A549 (cell line): Measurements from ENCODE around the gene FAF1. TPM values are rescaled to one million over a fixed set of nuclear protein-coding genes. Genes with fewer than 3 reads are reported as not detected.

Experiments
- ATAC-seq, 2 experiments: fragments of 200-7000 bp in 1 of 2; fragments of >200 bp in 1 of 2; cut with Nextera tagmentation in 1 of 2; cut with Tn5 transposase in 1 of 2; 3 replicates each; pipeline versions ENCODE4 v1.8.0 to v1.9.1; 2018 to 2020; ENCODE audit warnings: mild to moderate bottlenecking in 1 of 2, moderate library complexity in 1 of 2
- CTCF ChIA-PET: fragments of 300-600 bp; sonication (Branson Sonifier 250); formaldehyde crosslinking; extraction: SDS; loops from one replicate; lab custom pipeline; 2021; ENCODE audit warnings: antibody characterized with exemption, inconsistent platforms; lab: Yijun Ruan, JAX
- POLR2A ChIA-PET: fragments of 350-600 bp; formaldehyde crosslinking; extraction: SDS; loops from one replicate; lab custom pipeline; 2021; ENCODE audit warnings: antibody characterized with exemption, inconsistent platforms; lab: Yijun Ruan, JAX
- DNase-seq, 2 experiments: peaks; one replicate each; pipeline versions ENCODE4 v3.0.0 to v3.0.0-alpha.2; 2011 to 2016; ENCODE audit warnings: low read depth in 1 of 2, low spot score in 1 of 2
- FAIRE-seq: peaks from 2 replicates; lab custom pipeline; 2011; peaks lifted over from hg19 to GRCh38; lab: Jason Lieb, UNC
- H3K27ac ChIP-seq, 2 experiments: fragments of >200 bp; sonication (Bioruptor Twin); formaldehyde crosslinking; 3 replicates each; pipeline ENCODE4 v1.5.1; 2016 to 2017
- H3K4me1 ChIP-seq: fragments of >200 bp; sonication (Bioruptor Twin); formaldehyde crosslinking; 3 replicates; pipeline ENCODE4 v1.6.1; 2016
- H3K4me2 ChIP-seq: fragments of >200 bp; sonication (Bioruptor Twin); formaldehyde crosslinking; 3 replicates; pipeline ENCODE4 v1.6.1; 2016
- H3K4me3 ChIP-seq: fragments of >200 bp; sonication (Bioruptor Twin); formaldehyde crosslinking; 3 replicates; pipeline ENCODE4 v1.5.1; 2016
- H3K9me3 ChIP-seq: fragments of >200 bp; sonication (Bioruptor Twin); formaldehyde crosslinking; 3 replicates; pipeline ENCODE4 v1.6.1; 2016
- BHLHE40 ChIP-seq: IDR thresholded peaks from 2 replicates; pipeline ENCODE4 v1.6.1; 2012; ENCODE audit warnings: low read depth, low read length, inconsistent platforms
- CBX2 ChIP-seq: fragments of 200-600 bp; sonication (generic); IDR thresholded peaks from 2 replicates; pipeline ENCODE4 v1.6.1; 2016; ENCODE audit warnings: low read depth, mild to moderate bottlenecking, borderline replicate concordance
- CBX8 ChIP-seq: fragments of 200-600 bp; sonication (generic); IDR thresholded peaks from 2 replicates; pipeline ENCODE4 v1.6.1; 2016
- EHMT2 ChIP-seq: fragments of 200-600 bp; sonication (generic); IDR thresholded peaks from 2 replicates; pipeline ENCODE4 v1.6.1; 2016; ENCODE audit warnings: antibody characterized with exemption, low read depth, mild to moderate bottlenecking, moderate library complexity
- EP300 ChIP-seq, 2 experiments: fragments of >200 bp; sonication (Bioruptor Twin); formaldehyde crosslinking; IDR thresholded peaks; 2 replicates in 1 of 2; 3 replicates in 1 of 2; pipeline ENCODE4 v1.6.1; 2016 to 2017
- FOXS1 ChIP-seq: fragments of 250-450 bp; sonication (Bioruptor Pico); IDR thresholded peaks from 2 replicates; pipeline ENCODE4 v1.5.0; 2020; ENCODE audit warnings: mild to moderate bottlenecking, moderate library complexity
- GATA3 ChIP-seq: IDR thresholded peaks from 2 replicates; pipeline ENCODE4 v1.6.1; 2012; ENCODE audit warnings: borderline replicate concordance
- HDAC2 ChIP-seq: fragments of 200-600 bp; sonication (generic); IDR thresholded peaks from 2 replicates; pipeline ENCODE4 v1.6.1; 2016
- HEYL ChIP-seq: fragments of 250-450 bp; sonication (Bioruptor Pico); IDR thresholded peaks from 2 replicates; pipeline ENCODE4 v1.8.0; 2021; ENCODE audit warnings: mild to moderate bottlenecking, moderate library complexity
- HOXB13 ChIP-seq: fragments of 250-450 bp; sonication (Bioruptor Pico); IDR thresholded peaks from 2 replicates; pipeline ENCODE4 v1.5.0; 2020; ENCODE audit warnings: low read depth, mild to moderate bottlenecking, moderate library complexity
- JUN ChIP-seq, 2 experiments: fragments of >200 bp; sonication (Bioruptor Twin); formaldehyde crosslinking; IDR thresholded peaks; 2 replicates in 1 of 2; 3 replicates in 1 of 2; pipeline ENCODE4 v1.6.1; 2016 to 2017
- KDM1A ChIP-seq: fragments of 200-600 bp; sonication (generic); IDR thresholded peaks from 2 replicates; pipeline ENCODE4 v1.6.1; 2016; ENCODE audit warnings: low read depth, mild to moderate bottlenecking
- KDM5A ChIP-seq: fragments of 200-600 bp; sonication (generic); IDR thresholded peaks from 2 replicates; pipeline ENCODE4 v1.6.1; 2016; ENCODE audit warnings: antibody characterized with exemption, mild to moderate bottlenecking
- MAFK ChIP-seq: fragments of 450-650 bp; IDR thresholded peaks from 2 replicates; pipeline ENCODE4 v1.6.1; 2014; ENCODE audit not compliant: partially characterized antibody
- NPAS2 ChIP-seq: fragments of 250-450 bp; sonication (Bioruptor Pico); IDR thresholded peaks from 2 replicates; pipeline ENCODE4 v1.8.0; 2022; ENCODE audit warnings: mild to moderate bottlenecking, moderate library complexity, borderline replicate concordance
- RAD21 ChIP-seq, 2 experiments: fragments of >200 bp in 1 of 2; sonication (Bioruptor Twin) in 1 of 2; formaldehyde crosslinking in 1 of 2; IDR thresholded peaks in 1 of 2; conservative IDR thresholded peaks in 1 of 2; 2 replicates in 1 of 2; 3 replicates in 1 of 2; pipeline ENCODE4 v1.6.1; 2012 to 2018; ENCODE audit warnings: inconsistent platforms in 1 of 2
- RARB ChIP-seq: fragments of 250-450 bp; sonication (Bioruptor Pico); IDR thresholded peaks from 2 replicates; pipeline ENCODE4 v1.8.0; 2021; ENCODE audit warnings: mild to moderate bottlenecking, moderate library complexity
- TP53 ChIP-seq: fragments of 250-450 bp; sonication (Bioruptor Pico); IDR thresholded peaks from 2 replicates; pipeline ENCODE4 v1.5.0; 2021; ENCODE audit warnings: mild to moderate bottlenecking, moderate library complexity
- ZC3H11A ChIP-seq: fragments of 450-650 bp; IDR thresholded peaks from 2 replicates; pipeline ENCODE4 v1.6.1; 2014; ENCODE audit warnings: antibody characterized with exemption, mild to moderate bottlenecking
- ZFP36 ChIP-seq: fragments of 450-650 bp; IDR thresholded peaks from 2 replicates; pipeline ENCODE4 v1.6.1; 2014; ENCODE audit warnings: borderline replicate concordance; ENCODE audit not compliant: partially characterized antibody
- WGBS: methylation state at CpG from one replicate; pipeline ENCODE4 v1.1.6; 2017; ENCODE audit errors: missing lambda C conversion rate; 5-methylcytosine and 5-hydroxymethylcytosine counted together
- polyA plus RNA-seq, 4 experiments: library from polyadenylated mRNA; depleted of rRNA in 3 of 4; stranded (reverse); fragments of >200 nt; fragmentation: RNase III in 1 of 4; extraction: RNeasy Plus Mini Kit Qiagen cat#74134 plus additional on column Dnase treatment in 1 of 4; gene quantifications; 2 replicates in 3 of 4; 3 replicates in 1 of 4; pipeline ENCODE4 v1.2.3, GENCODE V29; 2011 to 2017
- TF ChIP-seq, protein P1 (sequence below): fragments of 250-450 bp; sonication (Bioruptor Pico); IDR thresholded peaks from 2 replicates; pipeline ENCODE4 v1.5.0; 2021; ENCODE audit warnings: mild to moderate bottlenecking, moderate library complexity, borderline replicate concordance
- TF ChIP-seq, protein P2 (sequence below): IDR thresholded peaks from 2 replicates; pipeline ENCODE4 v1.6.1; 2012; ENCODE audit warnings: low read depth, borderline replicate concordance
- TF ChIP-seq, protein P3 (sequence below): fragments of 150-350 bp; IDR thresholded peaks from 2 replicates; pipeline ENCODE4 v1.6.1; 2014; ENCODE audit warnings: low read depth, mild to moderate bottlenecking, low read length

The FAF1 gene
- polyA plus RNA-seq, 2 of the 4 experiments (the other 2 are of a cell fraction), result 31.7 to 46.2 TPM

DNA sequence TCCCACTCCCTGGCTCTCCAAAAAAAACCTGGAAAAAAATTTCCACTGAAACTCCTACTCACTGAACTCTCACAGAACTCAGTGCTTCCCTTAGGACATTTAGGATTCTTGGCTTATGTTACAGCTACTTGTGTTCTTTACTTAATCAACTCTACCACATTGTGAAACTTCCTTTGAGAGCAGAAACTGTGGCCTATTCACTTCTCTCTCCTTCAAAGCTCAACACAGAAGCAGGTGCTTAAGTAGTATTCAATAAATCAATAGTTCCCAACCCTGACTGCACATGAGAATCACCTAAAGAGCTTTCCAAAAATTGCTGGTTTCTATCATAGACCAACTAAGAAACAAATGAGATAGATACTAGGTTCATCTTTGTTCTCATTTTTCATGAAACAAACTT lies 468.9 kb downstream of the FAF1 start:
- TF ChIP-seq HDAC2 (no peak), CBX2 (no peak), ZC3H11A (no peak)
- TF ChIP-seq, protein P1, sequence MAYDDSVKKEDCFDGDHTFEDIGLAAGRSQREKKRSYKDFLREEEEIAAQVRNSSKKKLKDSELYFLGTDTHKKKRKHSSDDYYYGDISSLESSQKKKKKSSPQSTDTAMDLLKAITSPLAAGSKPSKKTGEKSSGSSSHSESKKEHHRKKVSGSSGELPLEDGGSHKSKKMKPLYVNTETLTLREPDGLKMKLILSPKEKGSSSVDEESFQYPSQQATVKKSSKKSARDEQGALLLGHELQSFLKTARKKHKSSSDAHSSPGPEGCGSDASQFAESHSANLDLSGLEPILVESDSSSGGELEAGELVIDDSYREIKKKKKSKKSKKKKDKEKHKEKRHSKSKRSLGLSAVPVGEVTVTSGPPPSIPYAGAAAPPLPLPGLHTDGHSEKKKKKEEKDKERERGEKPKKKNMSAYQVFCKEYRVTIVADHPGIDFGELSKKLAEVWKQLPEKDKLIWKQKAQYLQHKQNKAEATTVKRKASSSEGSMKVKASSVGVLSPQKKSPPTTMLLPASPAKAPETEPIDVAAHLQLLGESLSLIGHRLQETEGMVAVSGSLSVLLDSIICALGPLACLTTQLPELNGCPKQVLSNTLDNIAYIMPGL, result no peak
- Histone ChIP-seq H3K4me2 (no peak overlapping the region), H3K4me3 (no peak overlapping the region), H3K4me1 (no peaks in the 10 kb centered on the region), H3K9me3 (peaks cover 2% of the 10 kb centered on the region; the same call in 1 of the 3 replicates), H3K27ac (no peak overlapping the region)
- ChIA-PET CTCF (no interaction called here), POLR2A (no interaction called here)
- no peak for DNase-seq
- FAIRE-seq, result no peak
- ATAC-seq, result no peak

DNA sequence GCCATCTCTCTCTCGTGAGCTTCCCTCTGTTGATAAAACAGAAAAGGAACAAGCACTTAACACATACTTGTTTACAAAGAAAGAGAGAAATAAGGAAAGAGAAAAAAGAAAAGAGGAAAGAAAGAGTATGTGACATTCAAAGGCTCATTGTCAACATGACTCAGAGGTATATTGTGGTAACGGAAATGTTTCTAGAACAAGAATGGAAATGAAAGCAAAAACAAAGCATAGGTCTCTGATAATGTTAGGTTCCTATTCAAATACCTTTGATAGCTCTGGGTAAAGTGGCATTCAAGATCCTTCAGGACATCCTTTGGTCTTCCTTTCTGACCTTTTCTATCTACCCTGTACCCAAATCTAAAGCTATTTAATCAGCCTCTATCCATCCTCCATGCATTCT lies 469.4 kb downstream of the FAF1 start:
- TF ChIP-seq EHMT2 (no peak), EP300 (IDR thresholded peaks at IDR 0.05) (no peak), CBX8 (no peak), FOXS1 (CRISPR knock-in tag) (no peak), TP53 (CRISPR knock-in tag) (no peak)
- Histone ChIP-seq H3K4me2 (no peak overlapping the region), H3K4me3 (no peak overlapping the region), H3K27ac (no peak overlapping the region), H3K9me3 (no peaks in the 10 kb centered on the region), H3K4me1 (no peaks in the 10 kb centered on the region)
- WGBS, result 88% methylated on average over 2 of the region's 2 CpGs
- no peak for DNase-seq
- FAIRE-seq, result no peak
- no peak for ATAC-seq
- CTCF ChIA-PET, result no interaction called here
- POLR2A ChIA-PET, result no interaction called here

DNA sequence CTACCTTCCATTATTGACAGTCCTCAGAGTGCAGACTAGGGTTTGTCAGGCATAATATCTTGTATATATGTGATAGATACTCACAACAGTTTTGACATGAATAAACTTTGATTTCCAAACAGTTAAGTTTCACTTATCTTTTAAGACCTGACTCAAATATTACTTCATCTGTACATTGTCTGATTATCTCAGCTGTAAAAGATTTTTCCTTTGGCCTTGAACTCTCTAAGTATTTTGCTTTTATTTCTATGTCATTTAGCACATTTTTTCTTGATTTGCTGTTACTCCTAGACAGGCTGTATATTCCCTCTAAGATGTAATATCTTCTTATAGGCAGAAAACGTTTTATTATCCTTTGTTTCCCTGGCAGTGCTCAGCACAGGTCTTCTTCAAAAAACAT lies 471.2 kb downstream of the FAF1 start:
- H3K9me3 ChIP-seq, result no peaks in the 10 kb centered on the region
- no peak overlapping the region for H3K4me3 ChIP-seq
- WGBS, result 0% methylated on average over 1 of the region's 1 CpG
- FAIRE-seq (no peak), DNase-seq (no peak), ATAC-seq (no peak)
- no peak overlapping the region for H3K4me2 ChIP-seq
- TF ChIP-seq MAFK (no peak), KDM1A (no peak), RAD21 (conservative IDR thresholded peaks at IDR 0.05 in 1 of 2, IDR thresholded peaks at IDR 0.05 in 1 of 2) (no peak)
- TF ChIP-seq, protein P2, sequence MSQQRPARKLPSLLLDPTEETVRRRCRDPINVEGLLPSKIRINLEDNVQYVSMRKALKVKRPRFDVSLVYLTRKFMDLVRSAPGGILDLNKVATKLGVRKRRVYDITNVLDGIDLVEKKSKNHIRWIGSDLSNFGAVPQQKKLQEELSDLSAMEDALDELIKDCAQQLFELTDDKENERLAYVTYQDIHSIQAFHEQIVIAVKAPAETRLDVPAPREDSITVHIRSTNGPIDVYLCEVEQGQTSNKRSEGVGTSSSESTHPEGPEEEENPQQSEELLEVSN, result no peak
- H3K4me1 ChIP-seq, result no peaks in the 10 kb centered on the region
- CTCF ChIA-PET, result no interaction called here
- no peak overlapping the region for H3K27ac ChIP-seq
- POLR2A ChIA-PET, result no interaction called here

DNA sequence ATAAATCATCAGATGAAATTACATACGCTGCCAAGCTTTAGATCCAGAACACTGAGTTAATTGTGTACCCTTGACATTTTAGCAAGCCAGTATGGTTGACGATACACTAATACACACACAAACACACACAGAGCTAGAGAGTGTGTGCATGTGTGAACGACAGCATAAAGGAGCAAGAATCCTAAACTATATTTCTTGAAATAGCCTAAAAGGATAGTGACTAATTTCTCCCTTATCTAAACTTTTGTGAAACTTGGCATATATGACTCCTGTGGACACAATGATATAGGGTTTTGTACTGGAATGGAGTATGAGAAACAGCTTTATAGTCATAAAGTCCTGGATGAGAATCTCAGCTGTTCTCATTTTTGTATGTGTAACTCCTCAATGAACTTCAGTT lies 471.7 kb downstream of the FAF1 start:
- CTCF ChIA-PET, result no interaction called here
- POLR2A ChIA-PET, result no interaction called here
- ATAC-seq, result no peak

More for the DNA sequence above, 471.7 kb downstream of the FAF1 start:
- no peak overlapping the region for H3K27ac ChIP-seq
- H3K4me2 ChIP-seq, result no peak overlapping the region
- no peak overlapping the region for H3K4me3 ChIP-seq
- H3K9me3 ChIP-seq, result no peaks in the 10 kb centered on the region
- DNase-seq (no peak), FAIRE-seq (no peak)
- WGBS, result 92% methylated on average over 3 of the region's 3 CpGs
- no peak for TF ChIP-seq JUN (IDR thresholded peaks at IDR 0.05)
- no peak for TF ChIP-seq MAFK
- no peak for TF ChIP-seq FOXS1 (CRISPR knock-in tag)
- no peak for TF ChIP-seq TP53 (CRISPR knock-in tag)
- TF ChIP-seq HEYL (CRISPR knock-in tag), result no peak
- TF ChIP-seq, protein P3, sequence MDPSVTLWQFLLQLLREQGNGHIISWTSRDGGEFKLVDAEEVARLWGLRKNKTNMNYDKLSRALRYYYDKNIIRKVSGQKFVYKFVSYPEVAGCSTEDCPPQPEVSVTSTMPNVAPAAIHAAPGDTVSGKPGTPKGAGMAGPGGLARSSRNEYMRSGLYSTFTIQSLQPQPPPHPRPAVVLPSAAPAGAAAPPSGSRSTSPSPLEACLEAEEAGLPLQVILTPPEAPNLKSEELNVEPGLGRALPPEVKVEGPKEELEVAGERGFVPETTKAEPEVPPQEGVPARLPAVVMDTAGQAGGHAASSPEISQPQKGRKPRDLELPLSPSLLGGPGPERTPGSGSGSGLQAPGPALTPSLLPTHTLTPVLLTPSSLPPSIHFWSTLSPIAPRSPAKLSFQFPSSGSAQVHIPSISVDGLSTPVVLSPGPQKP, result no peak
- no peak for TF ChIP-seq ZFP36
- TF ChIP-seq HOXB13 (CRISPR knock-in tag), result no peak
- no peak for TF ChIP-seq KDM5A
- TF ChIP-seq ZC3H11A, result no peak
- TF ChIP-seq GATA3, result no peak
- TF ChIP-seq RARB (CRISPR knock-in tag), result no peak
- TF ChIP-seq BHLHE40, result no peak
- no peak for TF ChIP-seq NPAS2
- no peak for TF ChIP-seq EHMT2
- H3K4me1 ChIP-seq, result no peaks in the 10 kb centered on the region
